NB4 (cell line): Measurements from ENCODE around the gene CDK17.
"Not testable (repeated sequence)": the region's sequence is repeated elsewhere in the genome, so short reads cannot be mapped to it uniquely, and the experiment has no call there.

Experiments
- DNase-seq: peaks from one replicate; pipeline ENCODE4 v3.0.0; 2010; ENCODE audit warnings: low read depth
- H3K4me3 ChIP-seq: one replicate; pipeline ENCODE4 v1.5.1; 2011; ENCODE audit warnings: mild to moderate bottlenecking, low read depth, low read length, moderate library complexity
- MAX ChIP-seq: IDR thresholded peaks from 2 replicates; pipeline ENCODE4 v1.6.1; 2011; ENCODE audit warnings: low read depth, low read length
- MYC ChIP-seq: IDR thresholded peaks from 2 replicates; pipeline ENCODE4 v1.6.1; 2011; ENCODE audit warnings: low read depth, low read length
- POLR2A ChIP-seq: IDR thresholded peaks from 2 replicates; pipeline ENCODE4 v1.6.1; 2011; ENCODE audit warnings: mild to moderate bottlenecking; ENCODE audit not compliant: insufficient read length; ENCODE audit errors: extremely low read depth
- TF ChIP-seq, protein P1 (sequence below): IDR thresholded peaks from one replicate; pipeline ENCODE4 v1.5.1; 2012; ENCODE audit warnings: low read depth, low read length

The CDK17 gene

GRCh38 chr12:96442906-96443305, 42.7 kb upstream of the CDK17 start:
- TF ChIP-seq POLR2A (no peak), MYC (no peak), MAX (no peak)
- TF ChIP-seq, protein P1, sequence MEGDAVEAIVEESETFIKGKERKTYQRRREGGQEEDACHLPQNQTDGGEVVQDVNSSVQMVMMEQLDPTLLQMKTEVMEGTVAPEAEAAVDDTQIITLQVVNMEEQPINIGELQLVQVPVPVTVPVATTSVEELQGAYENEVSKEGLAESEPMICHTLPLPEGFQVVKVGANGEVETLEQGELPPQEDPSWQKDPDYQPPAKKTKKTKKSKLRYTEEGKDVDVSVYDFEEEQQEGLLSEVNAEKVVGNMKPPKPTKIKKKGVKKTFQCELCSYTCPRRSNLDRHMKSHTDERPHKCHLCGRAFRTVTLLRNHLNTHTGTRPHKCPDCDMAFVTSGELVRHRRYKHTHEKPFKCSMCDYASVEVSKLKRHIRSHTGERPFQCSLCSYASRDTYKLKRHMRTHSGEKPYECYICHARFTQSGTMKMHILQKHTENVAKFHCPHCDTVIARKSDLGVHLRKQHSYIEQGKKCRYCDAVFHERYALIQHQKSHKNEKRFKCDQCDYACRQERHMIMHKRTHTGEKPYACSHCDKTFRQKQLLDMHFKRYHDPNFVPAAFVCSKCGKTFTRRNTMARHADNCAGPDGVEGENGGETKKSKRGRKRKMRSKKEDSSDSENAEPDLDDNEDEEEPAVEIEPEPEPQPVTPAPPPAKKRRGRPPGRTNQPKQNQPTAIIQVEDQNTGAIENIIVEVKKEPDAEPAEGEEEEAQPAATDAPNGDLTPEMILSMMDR = no peak
- H3K4me3 ChIP-seq = no peak overlapping the region
- DNase-seq = no peak

- no peak overlapping the region for H3K4me3 ChIP-seq
- DNase-seq = no peak
- TF ChIP-seq POLR2A (no peak), MYC (no peak), MAX (no peak)
- TF ChIP-seq, protein P1 = no peak
Observed at GRCh38 chr12:96441816-96442215, 41.6 kb upstream of the CDK17 start.

- TF ChIP-seq, protein P1 = no peak
- TF ChIP-seq POLR2A (no peak), MYC (no peak), MAX (no peak)
- no peak overlapping the region for H3K4me3 ChIP-seq
- DNase-seq = no peak
Observed at GRCh38 chr12:96438330-96438729, 38.1 kb upstream of the CDK17 start.

- DNase-seq = no peak
- TF ChIP-seq MAX (no peak), POLR2A (no peak), MYC (no peak)
- TF ChIP-seq, protein P1 = no peak
- no peak overlapping the region for H3K4me3 ChIP-seq
Observed at GRCh38 chr12:96437171-96437445, 36.9 kb upstream of the CDK17 start.

DNA sequence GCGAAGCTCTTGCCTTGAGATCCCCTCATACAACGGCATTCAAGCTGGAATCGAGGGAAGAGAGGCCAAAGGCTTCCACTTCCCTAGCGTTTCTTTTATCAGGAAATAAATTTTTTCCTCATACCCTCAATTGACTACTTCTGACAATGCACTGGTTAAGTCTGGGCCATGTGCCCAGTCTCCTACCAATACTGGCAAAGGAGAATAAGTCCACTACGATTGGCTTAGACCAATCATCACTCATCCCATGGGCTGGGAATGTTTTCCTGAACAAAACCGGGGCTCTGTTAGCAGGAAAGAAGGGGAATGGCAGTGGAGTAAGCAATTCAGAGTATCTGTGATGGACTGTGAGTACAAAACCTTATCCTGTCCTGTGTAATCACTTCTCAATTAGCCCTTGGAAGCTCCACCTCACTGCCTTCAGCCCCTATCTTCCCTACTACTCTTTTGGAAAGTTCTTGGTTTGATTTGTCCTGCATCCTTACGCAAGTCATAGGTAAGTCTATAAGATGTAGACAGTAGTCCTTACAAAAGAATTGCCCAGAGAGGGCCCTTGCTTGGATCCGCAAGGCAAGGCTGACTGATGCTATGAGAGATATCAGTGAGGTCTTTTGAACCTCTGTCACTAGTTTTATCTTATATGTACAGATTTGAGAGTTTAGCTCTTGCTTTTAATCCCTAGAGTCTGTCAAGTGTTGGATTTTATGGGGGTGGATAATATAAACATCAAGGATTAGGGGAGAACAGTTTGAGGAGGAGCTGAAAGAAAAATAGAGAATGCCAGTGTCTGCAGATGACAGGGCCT, 36.3 kb upstream of the CDK17 start:
- no peak for DNase-seq
- H3K4me3 ChIP-seq = no peak overlapping the region
- TF ChIP-seq MYC = no peak
- no peak for TF ChIP-seq POLR2A
- TF ChIP-seq MAX = no peak
- TF ChIP-seq, protein P1 = no peak

- H3K4me3 ChIP-seq = no peak overlapping the region
- DNase-seq = peak; percentile 54
Observed at GRCh38 chr12:96434107-96434506, 33.9 kb upstream of the CDK17 start.

DNA sequence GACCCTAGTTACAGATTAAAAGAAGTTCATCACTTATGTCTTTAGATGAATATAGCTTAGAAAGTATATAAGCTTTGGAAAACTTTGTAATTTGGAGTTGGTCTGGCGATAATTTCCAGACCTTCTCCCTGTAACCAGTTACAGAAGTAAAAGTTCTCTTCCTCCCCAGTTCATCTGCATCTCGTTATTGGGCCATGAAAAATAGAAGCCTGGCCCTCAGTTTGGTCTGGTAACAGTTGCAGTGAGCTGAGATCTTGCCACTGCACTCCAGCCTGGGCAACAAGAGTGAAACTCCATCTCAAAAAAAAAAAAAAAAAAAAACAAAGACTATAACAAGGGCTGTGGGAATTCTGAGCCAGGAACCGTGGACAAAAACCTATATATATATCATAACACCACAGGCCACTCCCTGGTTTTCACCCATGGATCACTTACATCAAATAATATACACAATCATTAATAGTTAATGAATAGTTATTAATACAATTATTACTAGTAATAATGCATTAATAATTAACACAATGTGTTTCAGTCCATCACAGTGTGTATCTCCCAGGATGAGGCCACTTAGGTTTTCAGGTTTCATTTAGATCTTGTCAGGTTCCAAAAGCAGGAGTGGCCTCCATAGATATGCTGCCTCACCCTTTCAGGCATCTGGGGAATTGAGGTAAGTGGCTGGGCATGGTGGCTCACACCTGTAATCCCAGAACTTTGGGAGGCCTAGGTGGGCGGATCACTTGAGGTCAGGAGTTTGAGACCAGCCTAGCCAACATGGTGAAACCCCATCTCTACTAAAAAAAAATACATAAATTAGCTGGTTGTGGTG, 32.5 kb upstream of the CDK17 start:
- DNase-seq, H3K4me3 ChIP-seq: not testable (repeated sequence)

More at GRCh38 chr12:96434107-96434506, 33.9 kb upstream of the CDK17 start:
- TF ChIP-seq MYC = no peak
- peak; percentile 75 for TF ChIP-seq MAX
